Activated T-cell treated with anti-CD3 and anti-CD28 coated beads for 1 hour (primary cell): ENCODE results near the gene DMRTA2.
"Not testable (repeated sequence)": the region's sequence is repeated elsewhere in the genome, so short reads cannot be mapped to it uniquely, and the experiment has no call there.

Source experiments
- DNase-seq: peaks from one replicate; pipeline ENCODE4 v3.0.0-alpha.2; 2020; ENCODE audit warnings: low read depth

Gene DMRTA2

DNA sequence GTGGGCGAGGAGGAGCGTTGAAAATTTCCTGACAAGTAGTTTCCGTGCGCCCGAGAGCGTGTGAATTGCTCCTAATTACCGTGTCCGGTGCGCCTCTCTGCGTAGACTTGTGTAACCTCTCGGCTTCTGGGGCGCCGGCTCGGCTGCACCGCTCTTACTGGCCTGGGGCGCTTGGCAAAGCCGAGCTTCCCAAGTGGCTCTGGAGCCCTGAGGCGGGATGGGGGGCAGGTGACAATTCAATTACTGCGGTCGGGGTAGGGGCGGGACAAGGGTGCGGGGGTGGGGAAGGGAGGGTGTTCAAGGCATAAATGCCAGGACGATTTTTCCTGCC, 392 bp upstream of the DMRTA2 start:
- DNase-seq = no peak

DNA sequence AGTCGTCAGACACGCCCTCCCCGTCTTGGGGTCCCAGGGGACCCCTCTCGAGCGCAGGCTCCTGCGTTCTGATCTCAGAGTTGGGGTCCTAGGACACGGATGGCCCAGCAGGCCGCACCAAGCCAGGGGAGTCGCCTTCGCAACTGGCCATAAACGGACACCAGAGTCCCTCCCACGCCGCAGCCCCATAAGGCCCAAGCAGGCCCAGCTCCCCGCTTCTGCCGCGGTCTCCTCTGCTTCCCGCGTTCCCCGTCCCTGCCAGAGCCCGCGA, 633 bp downstream of the DMRTA2 start:
- DNase-seq = no peak

DNA sequence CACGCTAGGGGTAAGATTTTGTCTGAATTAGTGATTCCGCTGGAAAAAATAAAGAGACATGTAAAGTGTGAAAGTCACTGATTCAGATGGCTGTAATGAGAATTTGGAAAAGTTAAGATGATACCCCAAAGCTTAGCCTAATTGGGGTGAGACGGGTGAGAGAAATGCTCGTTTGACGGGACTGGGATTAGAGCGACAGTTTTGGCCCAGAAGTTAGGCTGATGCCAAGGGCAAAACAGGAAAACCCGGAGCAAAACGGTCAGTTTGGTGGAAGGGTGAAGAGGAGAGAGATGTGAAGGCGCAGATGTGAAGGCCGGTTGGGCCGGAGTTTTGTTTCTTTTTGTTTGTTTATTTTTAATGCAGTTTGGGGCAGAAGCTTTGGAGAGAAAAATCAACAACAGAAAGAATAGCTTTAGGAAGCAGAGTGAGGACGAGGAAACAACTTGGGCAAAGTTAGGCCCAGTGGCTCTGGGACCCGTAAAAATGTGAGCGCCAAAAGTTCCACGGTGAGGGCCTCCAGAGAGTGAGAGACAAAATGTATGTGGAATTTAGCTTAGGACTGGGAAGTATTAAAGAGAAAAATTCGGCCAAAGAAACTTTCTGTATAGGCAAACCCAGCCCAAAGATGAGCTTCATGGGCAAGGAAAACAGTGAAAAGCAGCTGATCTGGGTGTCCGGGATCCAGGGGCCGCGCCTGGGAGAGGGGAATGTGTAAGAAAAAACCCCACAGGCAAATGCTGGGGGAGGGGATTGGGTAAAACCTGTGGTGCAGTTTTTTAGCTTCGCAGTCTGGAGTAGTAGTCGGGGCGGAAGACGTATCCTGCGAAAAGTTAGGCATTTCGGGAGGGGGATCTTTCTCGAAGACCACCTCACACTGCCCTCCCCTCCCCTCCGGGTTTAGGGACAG, 1.2 kb downstream of the DMRTA2 start:
- no peak for DNase-seq

DNA sequence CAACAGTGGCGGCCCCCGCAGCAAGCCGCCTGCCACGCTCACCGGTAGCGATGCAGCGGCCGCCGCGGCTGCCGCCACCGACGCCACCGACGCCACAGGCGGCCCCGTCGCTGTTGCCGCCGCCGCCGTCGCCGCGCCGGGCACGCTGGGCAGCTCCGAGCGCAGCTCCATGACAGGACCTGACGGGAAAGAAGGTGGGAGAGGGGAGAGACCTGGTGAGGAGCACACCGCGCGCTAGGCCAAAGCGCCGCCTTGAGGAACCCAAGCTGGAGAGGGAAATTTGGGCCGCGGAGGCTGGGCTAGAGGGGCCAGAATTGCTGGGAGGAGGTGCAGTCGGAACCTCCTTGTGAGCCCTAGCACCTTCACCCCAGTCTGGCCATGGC, 1.9 kb downstream of the DMRTA2 start:
- no peak for DNase-seq

DNA sequence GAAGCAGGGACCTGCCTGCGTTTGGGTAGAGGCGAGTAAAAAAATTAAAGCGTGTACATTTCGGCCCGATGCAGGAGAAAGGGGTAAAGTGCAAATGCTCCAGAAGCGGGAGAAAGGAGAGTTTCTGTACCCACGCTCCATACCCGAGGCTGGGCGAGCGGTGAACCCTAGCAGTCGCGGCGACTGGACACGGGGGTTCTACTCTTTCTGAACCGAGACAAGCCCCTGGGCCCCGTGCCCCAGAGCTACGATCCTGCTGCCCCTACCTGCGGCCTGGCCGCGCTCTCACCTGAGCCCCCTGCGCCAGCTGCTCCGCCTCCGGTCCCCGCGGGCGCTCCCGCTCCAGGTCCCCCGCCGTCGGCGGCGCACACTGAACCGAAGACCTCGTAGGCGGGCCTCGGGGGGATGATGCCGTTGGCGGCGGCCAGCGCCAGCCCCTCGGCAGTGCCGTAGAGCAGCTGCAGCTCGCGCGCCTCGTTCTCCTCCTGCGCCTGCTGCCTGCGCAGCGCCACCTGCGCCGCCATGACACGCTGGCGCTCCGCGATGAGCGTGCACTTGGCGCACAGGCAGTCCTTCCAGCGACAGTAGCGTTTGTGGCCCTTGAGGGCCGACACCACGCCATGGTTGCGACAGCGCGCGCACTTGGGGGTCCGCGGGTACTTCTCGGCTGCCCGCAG, 2.4 kb downstream of the DMRTA2 start:
- no peak for DNase-seq

DNA sequence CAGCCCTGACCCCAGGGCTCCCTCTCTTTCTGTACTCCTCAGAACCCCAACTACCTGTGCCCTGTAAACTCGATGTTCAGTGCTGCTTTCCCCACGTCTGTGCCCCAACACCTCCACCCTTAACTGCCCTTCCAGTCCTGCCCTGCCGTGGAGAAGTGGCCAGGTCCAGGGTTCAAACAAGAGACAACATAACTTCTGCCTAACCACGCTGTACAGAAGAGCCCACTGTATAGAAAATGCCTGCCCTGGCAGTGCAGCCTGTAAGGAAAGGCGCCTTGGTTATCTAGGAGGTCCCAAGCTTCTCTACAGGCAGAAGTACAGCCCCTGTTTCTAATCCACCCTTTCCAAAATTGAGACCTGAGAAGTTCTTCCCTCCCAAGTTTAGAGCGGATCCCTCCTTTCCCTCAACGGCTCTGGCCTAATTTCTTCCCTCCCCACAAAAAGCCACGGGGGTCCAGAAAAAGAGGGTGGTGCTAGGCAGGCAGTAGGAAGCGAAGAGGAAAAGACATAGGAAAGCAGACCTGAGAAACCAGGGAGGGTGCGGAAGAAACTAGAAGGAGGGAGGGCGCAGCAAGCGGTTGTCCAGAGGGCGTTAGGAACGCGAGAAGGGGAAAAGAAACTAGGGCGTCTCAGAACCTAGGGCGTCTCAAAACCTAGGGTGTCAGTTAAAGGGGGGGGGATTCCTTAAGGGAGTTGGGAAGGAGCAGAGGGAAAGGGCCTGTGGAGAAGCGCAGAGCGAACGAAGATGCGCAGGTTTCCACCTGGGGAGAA, 3.2 kb downstream of the DMRTA2 start:
- no peak for DNase-seq

DNA sequence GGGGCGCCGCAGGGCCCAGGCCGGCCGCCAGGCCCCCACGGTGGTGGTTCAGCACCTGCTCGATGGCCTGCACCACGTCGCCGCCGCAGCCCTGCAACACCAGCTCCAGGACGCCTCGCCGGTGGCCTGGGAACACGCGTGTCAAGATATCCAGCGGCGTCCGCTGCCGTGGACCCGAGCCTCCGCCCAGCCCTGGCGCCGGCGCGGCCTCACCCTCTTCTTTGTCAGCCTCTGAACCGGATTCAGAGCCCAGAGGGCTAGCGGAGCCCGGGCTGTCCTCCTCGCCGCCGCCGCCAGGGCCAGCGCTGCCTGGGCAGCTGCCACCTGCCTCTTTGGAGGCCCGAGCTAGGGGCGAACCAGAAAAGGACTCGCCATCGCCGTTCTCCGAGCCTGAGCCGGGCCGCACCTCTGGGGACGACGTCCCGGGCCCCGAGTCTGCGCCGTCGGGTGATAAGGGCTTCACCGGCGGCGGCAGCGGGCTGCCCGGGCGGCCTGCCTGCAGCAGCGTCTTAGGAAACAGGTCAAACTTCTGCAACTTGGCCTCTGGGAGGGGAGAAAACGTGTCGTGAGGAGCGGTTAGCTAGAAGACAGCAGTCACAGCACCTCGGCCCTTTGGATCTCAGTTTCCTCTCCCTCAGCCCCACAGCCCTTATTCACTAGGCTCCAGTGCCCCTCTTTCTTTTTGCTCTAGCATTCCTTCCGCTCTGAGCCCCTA, 3.9 kb downstream of the DMRTA2 start:
- DNase-seq = no peak

DNA sequence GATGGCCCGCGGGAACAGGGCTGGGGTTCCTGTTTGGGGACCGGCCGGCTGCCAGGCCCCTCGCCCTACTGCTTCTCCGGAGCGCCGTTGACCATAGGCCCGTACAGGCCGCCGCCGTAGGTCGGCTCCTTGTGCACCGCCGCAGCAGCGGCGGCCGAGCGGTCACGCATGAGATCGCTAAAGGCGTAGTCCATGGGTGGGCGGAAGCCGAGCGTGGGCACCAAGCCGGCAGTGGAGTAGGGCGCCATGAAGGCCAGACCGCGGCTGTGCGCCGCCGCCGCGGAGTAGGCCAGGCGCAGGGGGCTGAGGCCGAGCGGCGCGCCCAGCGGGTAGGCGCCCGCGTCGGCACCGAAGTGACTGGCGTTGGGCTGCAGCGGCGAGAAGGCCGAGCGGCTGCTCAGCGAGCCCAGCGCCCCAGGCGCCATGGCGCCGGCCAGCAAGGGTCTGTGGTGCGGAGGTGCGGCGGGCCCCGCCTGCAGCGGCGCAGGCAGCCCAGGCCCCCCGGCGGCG, 4.6 kb downstream of the DMRTA2 start:
- DNase-seq = no peak

DNA sequence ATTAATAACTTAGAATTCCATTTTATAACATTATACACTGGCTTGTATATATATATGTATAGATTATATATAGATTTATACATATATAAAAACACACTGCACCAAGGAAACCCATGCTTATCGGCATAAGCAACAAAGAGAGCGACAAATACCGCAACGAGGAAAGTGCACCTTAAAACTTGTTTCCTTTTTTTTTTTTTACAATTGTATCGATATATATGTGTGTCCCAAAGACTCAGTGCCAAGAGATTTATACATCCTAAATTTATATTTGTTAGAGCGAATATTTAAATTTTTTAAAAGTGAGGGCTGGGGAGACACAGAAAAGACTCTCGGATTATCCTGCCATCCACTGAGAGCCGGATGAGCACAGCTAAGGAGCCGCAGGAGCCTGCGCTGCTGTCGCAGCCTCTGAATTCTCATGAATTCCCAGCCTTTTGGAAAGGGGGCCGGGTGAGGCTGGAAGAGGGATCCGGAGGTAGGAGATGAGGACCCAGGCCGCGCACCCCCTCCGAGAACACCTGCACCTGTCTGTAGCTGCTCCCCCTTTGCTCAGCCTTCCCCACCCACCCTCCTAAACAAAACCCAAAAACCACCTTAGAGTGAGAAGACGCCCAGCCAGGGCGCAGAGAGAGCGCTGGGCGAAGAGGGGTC, 5.2 kb downstream of the DMRTA2 start:
- DNase-seq = no peak

DNA sequence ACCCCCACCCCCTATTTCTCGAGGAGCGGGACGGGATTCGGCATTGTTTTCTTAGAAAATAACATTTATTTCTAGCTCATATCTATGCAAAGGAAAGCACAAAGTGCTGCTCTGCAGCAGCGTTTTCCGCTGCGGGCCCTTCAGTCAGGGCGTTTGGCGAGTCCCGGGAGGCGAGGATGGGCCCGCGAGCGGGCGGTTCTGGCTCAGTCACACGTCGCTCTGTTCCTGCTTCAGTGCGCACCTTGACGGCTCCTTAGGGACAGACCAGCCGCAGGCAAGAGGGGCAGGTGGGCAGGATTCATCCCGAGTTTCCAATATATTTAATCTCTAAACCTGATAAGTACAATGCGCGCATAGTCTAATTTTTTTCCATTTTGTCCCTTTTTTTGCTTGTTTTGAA, 5.7 kb downstream of the DMRTA2 start:
- no peak for DNase-seq

DNA sequence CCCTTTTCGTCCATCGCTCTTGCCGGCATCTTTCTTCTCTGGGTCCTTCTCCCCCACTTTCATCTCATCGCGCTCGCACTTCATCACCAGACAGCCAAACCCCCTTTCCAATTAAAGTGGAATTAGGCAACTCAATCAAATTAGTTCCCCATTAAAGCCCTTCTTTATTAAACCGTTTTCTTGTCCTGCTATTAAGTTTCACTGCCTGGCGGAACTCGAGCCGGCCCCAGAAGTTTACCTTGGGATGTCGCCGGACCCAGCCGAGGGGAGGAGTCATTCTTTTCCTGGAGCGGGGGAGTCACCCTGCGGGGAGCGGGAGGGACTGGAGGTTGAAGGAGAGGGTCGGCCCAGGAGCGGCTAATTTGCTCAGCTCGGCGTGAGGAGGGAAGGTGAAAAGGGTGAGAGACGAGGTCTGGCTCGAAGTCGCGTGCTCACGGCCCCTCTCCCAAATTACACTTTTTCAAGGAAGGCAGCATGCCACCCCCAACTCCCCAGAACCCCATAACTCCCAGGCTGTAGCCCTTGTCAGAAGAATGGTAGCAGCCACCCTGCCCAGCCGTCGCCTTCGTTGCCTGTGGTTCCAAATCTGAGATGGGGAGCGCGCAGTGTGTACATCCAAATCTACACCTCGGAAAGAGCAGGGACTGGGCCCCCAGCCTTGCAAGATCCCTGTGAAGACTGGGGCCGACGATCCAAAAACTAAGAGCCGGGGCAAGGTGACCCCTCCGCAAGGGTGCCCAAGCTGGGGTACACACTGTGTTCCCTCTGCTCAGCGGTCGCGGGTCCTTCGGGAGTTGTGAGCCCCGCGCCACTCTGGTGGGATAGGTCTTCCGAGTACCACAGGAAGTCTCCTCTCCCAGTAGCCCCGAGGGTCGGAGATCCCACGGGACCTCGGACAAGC, 6.4 kb downstream of the DMRTA2 start:
- no peak for DNase-seq

DNA sequence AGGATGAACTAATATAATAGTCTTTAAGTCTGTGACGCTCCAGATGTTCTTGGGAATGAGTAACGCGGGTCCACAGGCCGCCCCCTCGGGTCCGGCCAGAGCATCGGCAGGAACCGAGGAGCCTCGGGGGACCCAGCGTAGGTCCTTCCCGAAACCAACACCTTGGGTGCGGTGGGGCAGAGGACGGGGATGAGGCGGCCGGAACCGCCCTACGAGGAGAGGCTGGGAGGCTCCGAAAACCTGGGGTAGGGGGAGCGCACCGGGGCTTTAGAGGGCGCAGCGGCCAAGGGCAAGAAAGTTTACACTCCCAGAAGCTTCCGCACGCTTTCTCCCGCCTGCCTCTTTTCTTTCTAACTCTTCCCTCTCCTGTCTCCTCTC, 7.1 kb downstream of the DMRTA2 start:
- no peak for DNase-seq

DNA sequence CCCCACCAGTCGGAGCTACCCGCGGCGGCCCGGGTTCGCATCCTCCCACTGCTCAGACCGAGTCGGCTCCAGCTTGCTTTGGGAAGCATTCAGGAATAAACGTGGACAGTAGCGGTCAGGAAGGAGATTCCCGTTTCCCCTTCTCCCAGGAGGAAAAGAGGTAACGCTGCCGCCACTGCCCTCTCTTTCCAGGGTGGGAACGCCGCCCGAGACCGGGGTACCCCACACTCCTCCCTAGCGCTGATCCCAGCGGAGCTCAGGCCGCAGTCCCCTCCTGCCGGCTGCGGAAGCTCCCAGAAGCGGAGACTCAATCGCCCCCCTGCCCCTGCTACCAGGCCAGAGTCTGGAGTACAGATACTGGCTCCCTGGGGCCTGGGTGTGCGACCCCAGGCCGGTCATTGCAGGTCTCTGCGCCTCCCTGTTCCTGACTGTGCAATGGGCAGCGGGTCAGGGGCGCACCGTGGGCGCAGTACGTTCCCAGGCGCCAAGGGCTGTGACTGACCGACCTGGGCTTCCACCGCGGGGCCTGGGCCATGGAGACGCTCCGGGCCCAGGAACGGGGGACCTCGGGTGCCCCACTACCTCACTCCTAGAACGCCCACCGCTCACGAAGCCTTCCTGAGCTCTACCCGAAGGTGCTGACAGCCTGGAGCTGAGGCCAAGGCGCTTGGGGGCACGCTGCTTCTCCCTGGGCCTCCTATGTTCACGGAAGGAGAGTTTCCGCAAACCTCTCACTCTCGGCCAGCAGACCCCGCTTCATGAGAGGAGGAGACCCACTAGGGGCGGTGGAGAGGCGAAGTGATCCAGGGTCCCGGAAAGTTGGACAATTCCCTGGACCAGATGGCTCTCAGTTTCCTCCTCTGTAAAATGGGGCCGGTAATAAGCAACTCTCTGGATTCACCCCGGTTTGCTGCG, 7.8 kb downstream of the DMRTA2 start:
- no peak for DNase-seq

DNA sequence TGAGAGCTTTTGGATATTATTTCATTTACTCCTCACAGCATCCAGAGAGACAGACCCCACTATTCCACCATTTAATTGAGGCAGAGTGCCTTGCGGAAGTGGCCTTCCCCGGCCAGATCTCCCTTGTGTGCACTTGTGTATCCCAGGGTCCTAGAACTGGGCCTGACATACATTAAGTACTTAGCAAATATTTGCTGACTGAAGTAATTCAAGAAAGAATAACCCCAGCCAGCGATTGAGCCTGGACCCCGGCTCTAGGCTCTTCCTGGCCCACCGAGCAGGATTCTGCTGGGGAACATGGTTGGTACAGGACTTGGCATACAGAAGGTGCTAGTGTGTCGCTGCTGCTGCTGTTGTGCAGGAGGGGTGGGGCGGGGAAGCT, 8.4 kb downstream of the DMRTA2 start:
- DNase-seq = no peak

DNA sequence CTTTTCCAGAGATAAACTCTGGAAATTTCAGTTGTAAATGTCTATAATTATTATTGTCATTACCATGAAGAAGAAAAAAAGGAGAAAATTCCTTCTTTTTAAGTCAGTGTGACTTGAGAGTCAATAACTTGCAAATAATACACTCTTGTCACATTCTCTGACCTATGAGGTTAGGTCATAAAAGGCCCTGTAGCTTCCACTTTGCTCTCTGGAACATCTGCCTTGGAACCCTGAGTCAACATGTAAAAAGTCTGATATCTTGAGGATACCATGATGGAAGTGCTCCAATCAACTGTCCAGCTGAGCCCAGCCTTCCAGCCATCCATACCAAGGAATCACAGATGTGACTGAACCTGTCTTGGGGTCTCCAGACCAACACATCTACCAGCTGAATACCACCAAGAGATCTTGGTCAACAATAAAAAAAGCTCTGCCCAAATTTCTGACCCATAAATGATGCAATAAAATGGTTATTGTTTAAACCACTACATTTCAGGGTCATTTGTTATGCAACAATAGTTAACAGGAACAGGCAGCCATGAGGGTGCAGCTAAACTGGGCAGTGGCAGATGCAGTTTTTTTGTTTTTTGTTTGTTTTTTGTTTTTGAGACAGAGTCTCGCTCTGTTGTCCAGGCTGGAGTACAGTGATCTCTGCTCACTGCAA, 10.3 kb downstream of the DMRTA2 start:
- DNase-seq = no peak

DNA sequence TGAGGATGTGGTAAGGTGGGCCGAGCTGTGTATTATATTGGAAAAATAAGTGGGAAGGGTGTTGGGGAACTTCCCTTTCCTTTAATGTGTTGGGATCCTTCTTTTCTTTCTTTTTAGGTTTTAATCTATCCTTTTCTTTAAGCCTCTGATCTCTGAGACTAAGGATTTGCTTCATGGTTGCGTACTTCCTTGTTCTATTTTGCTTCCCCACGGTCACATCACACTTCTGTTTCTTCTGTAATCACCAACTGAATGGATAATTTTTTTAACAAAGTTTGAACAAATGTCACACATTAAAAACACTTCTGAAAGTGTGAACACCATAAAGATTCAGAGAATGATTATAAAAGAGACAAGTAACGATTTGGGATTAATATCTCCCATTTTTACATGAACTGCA, 17.4 kb downstream of the DMRTA2 start:
- DNase-seq = no peak

DNA sequence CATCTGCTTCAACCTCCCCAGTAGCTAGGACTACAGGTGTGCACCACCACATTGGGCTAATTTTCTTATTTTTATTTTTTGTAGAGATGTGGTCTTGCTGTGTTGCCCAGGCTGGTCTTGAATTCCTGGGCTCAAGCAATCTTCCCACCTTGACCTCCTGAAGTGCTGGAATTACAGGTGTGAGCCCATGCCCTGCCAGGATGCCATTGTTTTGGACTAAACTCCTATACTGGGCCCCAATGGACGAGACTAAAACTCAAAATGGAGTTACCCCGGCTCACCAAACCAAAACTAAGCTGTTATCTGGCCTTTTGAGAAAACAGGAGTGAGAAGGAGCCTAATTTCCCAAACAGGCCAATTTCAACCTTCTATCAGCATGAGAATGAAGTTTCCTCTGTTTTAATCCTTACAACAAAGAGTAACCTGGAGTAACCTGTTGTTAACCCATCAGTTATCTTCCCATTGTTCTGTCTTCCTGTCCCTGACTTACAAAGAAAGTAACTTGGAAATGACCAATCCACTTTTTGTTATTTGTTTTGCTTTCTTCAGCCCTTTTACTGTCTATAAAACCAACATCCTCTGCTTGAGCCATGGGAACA, 29.6 kb downstream of the DMRTA2 start:
- DNase-seq = no peak

DNA sequence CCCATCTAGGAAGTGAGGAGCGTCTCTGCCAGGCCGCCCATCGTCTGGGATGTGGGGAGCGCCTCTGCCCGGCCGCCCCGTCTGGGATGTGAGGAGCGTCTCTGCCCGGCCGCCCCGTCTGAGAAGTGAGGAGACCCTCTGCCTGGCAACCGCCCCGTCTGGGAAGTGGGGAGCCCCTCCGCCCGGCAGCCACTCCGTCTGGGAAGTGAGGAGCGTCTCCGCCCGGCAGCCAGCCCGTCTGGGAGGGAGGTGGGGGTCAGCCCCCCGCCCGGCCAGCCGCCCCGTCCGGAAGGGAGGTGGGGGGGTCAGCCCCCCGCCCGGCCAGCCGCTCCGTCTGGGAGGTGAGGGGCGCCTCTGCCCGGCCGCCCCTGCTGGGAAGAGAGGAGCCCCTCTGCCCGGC, 41.7 kb downstream of the DMRTA2 start:
- not testable (repeated sequence) for DNase-seq

DNA sequence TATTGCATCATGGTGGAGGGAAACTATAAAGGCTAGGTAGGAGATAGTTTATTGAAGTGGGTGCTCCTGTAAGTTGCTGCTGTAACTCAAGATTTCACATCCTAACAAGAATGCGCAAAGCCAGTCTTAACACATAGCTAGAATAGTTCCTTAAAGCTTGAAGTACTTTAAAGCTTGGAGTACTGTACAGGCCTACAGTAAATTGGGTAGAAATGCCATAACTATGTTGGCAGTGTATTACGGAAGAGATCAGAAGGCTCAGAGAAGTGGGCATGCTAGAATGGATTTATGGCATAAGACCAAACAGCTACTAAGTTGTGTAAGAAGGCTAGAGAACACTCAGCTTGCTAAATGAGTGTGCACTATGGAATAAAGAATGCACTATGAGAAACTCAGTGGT, 44.5 kb downstream of the DMRTA2 start:
- no peak for DNase-seq
